MM.1S (cell line): ENCODE results near the gene NRG2.

Source experiments
- CTCF ChIP-seq: fragments of 300-600 bp; sonication (generic); IDR thresholded peaks from 2 replicates; pipeline ENCODE4 v1.5.1; 2016; ENCODE audit warnings: antibody characterized with exemption, low read length, mixed read lengths
- EZH2phosphoT487 ChIP-seq: fragments of 300-600 bp; sonication (generic); IDR thresholded peaks from 2 replicates; pipeline ENCODE4 v1.6.1; 2018; ENCODE audit warnings: antibody characterized with exemption, low read length

DNA sequence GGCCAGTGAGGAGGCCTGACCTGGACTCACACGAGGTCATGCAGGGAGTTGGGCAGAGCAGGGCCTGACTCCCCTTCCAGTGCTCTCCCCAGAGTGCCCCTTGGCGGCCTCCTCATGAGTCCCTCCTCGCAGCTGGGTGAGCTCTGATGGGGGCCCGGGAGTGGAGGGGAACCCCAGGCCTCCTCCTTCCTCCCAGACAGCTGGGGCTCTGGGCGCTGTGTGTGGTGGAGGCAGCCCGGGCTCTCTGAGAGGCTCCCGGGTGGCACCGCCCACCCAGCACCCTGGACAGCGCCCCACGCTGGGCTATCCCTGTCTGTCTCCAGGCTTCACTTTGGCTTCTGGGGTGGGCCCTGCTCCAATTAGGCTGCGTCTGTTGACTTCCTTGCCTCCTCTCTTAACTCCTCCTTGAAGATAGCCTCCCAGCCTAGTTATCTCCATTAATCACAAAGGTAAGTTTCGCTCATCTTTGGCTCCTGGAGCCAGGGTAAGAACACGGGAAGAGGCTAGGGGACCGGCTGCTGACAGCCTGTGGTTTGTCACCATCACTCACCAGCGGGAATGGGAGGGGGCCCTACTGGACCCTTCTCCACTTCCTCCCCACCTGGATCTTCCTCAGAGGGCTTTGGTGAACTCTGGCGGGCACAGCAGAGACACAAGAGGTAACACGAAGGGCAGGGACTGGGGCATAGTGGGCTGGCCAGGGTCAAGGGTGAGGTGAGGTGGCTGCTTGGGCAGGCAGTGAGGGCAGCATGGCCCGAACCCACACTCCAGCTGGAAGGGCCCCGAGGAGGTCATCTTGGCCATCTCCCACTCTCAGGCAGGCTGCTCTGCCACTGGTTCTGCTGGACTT lies 234.4 kb downstream of the NRG2 start:
- TF ChIP-seq CTCF = no peak
- no peak for TF ChIP-seq EZH2phosphoT487
